GM12878 (cell line): Measurements from ENCODE around the gene MGLL. TPM values are rescaled to one million over a fixed set of nuclear protein-coding genes. Genes with fewer than 3 reads are reported as not detected.

Source experiments
- ATAC-seq: fragments of 200-7000 bp; cut with Tn5 transposase; 3 replicates; pipeline ENCODE4 v1.9.1; 2020; ENCODE audit warnings: mild to moderate bottlenecking, moderate library complexity
- BruUV-seq: library from RNA; stranded (reverse); fragments of 400-500 nt; replicated peaks from 2 replicates; lab custom pipeline; 2021; lab: Mats Ljungman, UMichigan
- CTCF ChIA-PET: fragments of 300-600 bp; sonication (Branson Sonifier 250); formaldehyde crosslinking; extraction: SDS; loops from one replicate; lab custom pipeline; 2021; ENCODE audit warnings: inconsistent platforms; lab: Yijun Ruan, JAX
- POLR2A ChIA-PET: fragments of 350-600 bp; formaldehyde crosslinking; extraction: SDS; loops from one replicate; lab custom pipeline; 2021; ENCODE audit warnings: inconsistent platforms; lab: Charles Lee
- RAD21 ChIA-PET: fragments of 300-600 bp; sonication (Branson Sonifier 250); formaldehyde crosslinking; loops from one replicate; lab custom pipeline; 2023; ENCODE audit warnings: antibody characterized with exemption; ENCODE audit not compliant: unreplicated experiment; lab: Charles Lee
- SMC1A ChIA-PET: fragments of 300-600 bp; sonication (Branson Sonifier 250); formaldehyde crosslinking; loops from one replicate; lab custom pipeline; 2023; ENCODE audit not compliant: unreplicated experiment, uncharacterized antibody; lab: Charles Lee
- DNase-seq: peaks from one replicate; pipeline ENCODE4 v3.0.0-alpha.2; 2011; ENCODE audit warnings: low read depth, low spot score
- FAIRE-seq: peaks from 3 replicates; lab custom pipeline; 2011; peaks lifted over from hg19 to GRCh38; lab: Jason Lieb, UNC
- H2AFZ ChIP-seq: 2 replicates; pipeline ENCODE4 v1.6.0; 2011; ENCODE audit warnings: low read depth, low read length, control low read depth; ENCODE audit not compliant: control insufficient read depth
- H3K27ac ChIP-seq: 2 replicates; pipeline ENCODE4 v1.5.1; 2011; ENCODE audit warnings: control low read depth; ENCODE audit not compliant: control insufficient read depth, insufficient read depth
- H3K27me3 ChIP-seq, 2 experiments: replicated peaks in 1 of 2; 2 replicates each; pipeline versions ENCODE4 v1.6.0 to v1.6.1; 2011; ENCODE audit warnings: low read length in 1 of 2; ENCODE audit not compliant: control insufficient read depth in 2 of 2, insufficient read depth in 2 of 2
- H3K36me3 ChIP-seq, 2 experiments: 2 replicates each; pipeline ENCODE4 v1.5.1; 2011; ENCODE audit warnings: low read length in 1 of 2; ENCODE audit not compliant: control insufficient read depth in 2 of 2, insufficient read depth in 2 of 2
- H3K4me1 ChIP-seq: 2 replicates; pipeline ENCODE4 v1.6.1; 2011; ENCODE audit warnings: mild to moderate bottlenecking, low read length, moderate library complexity, mixed read lengths; ENCODE audit not compliant: control insufficient read depth, insufficient read depth
- H3K4me2 ChIP-seq: 2 replicates; pipeline ENCODE4 v1.6.0; 2011; ENCODE audit warnings: control low read depth; ENCODE audit not compliant: control insufficient read depth, insufficient read depth
- H3K4me3 ChIP-seq: fragments of 200-600 bp; sonication (generic); 2 replicates; pipeline ENCODE4 v1.5.1; 2016
- H3K79me2 ChIP-seq: 2 replicates; pipeline ENCODE4 v1.6.0; 2011; ENCODE audit warnings: low read length; ENCODE audit not compliant: control insufficient read depth, insufficient read depth
- H3K9ac ChIP-seq: 2 replicates; pipeline ENCODE4 v1.8.0; 2011; ENCODE audit warnings: low read length, control low read depth, mixed read lengths; ENCODE audit not compliant: control insufficient read depth, insufficient read depth
- H3K9me3 ChIP-seq: replicated peaks from 3 replicates; pipeline ENCODE4 v1.5.1; 2011; ENCODE audit warnings: mild to moderate bottlenecking, low read length; ENCODE audit not compliant: control insufficient read depth, insufficient read depth
- H4K20me1 ChIP-seq: 2 replicates; pipeline ENCODE4 v1.6.0; 2011; ENCODE audit not compliant: control insufficient read depth, insufficient read depth
- SP1 ChIP-seq: IDR thresholded peaks from one replicate; pipeline ENCODE4 v1.6.1; 2011; ENCODE audit warnings: low read depth, low read length
- TAF1 ChIP-seq: IDR thresholded peaks from 2 replicates; pipeline ENCODE4 v1.6.1; 2011; ENCODE audit warnings: mild to moderate bottlenecking, low read depth, low read length, borderline replicate concordance
- TARDBP ChIP-seq: IDR thresholded peaks from 2 replicates; pipeline ENCODE4 v1.6.1; 2016; ENCODE audit warnings: borderline replicate concordance
- WRNIP1 ChIP-seq: IDR thresholded peaks from 2 replicates; pipeline ENCODE4 v1.6.1; 2011; ENCODE audit warnings: low read depth, low read length, improper control_type of control experiment, borderline replicate concordance
- WGBS: methylation state at CpG from one replicate; pipeline ENCODE4 v1.1.6; 2016; ENCODE audit warnings: low lambda C conversion rate; ENCODE audit not compliant: insufficient replicate concordance, insufficient coverage; ENCODE audit errors: missing lambda C conversion rate; 5-methylcytosine and 5-hydroxymethylcytosine counted together
- in situ Hi-C: fragments of 300-500 bp; cut with MboI; formaldehyde crosslinking; loops from 9 replicates; pipeline ENCODE4 v1.14.3; 2018; ENCODE audit warnings: mixed read lengths
- intact Hi-C: fragments of 100-400 bp; cut with micrococcal nuclease; formaldehyde crosslinking; loops from one replicate; pipeline ENCODE4 v1.14.2; 2022; ENCODE audit not compliant: unreplicated experiment
- polyA plus RNA-seq, 11 experiments: library from polyadenylated mRNA; depleted of rRNA in 4 of 11; unstranded in 6 of 11; stranded (reverse) in 5 of 11; fragments of >200 nt; fragmentation: Nextera tagmentation in 4 of 11; fragmentation: Illumina TruSeq in 1 of 11; extraction: Ambion mirVana in 4 of 11; extraction: Trizol in 1 of 11; gene quantifications; 1 replicate in 1 of 11; 2 replicates in 10 of 11; pipeline versions ENCODE4 v1.2.1 to v1.2.3, GENCODE V29; 2011 to 2016; ENCODE audit warnings: inconsistent platforms in 2 of 11, missing spikeins in 2 of 11, low read depth in 1 of 11
- total RNA-seq, 4 experiments: library from RNA; depleted of rRNA in 3 of 4; stranded (reverse); fragments of >200 nt in 3 of 4; fragmentation: Illumina TruSeq in 1 of 4; extraction: Trizol in 1 of 4; gene quantifications; 2 replicates each; pipeline versions ENCODE4 v1.2.1 to v1.2.3, GENCODE V29; 2013 to 2021
- TF ChIP-seq, protein P1 (sequence below): fragments of 450-650 bp; IDR thresholded peaks from 2 replicates; pipeline ENCODE4 v1.6.1; 2018; ENCODE audit warnings: borderline replicate concordance, mild to moderate bottlenecking; ENCODE audit not compliant: partially characterized antibody
- TF ChIP-seq, protein P2 (sequence below): fragments of 450-650 bp; IDR thresholded peaks from 2 replicates; pipeline ENCODE4 v1.6.1; 2017; ENCODE audit warnings: low read depth, mild to moderate bottlenecking, moderate library complexity

Gene MGLL
- total and polyA plus RNA-seq, 10 of the 15 experiments (the other 5 are each of a cell fraction or from before 2014, with no cell fraction given): 44.9 to 177 (median 72.9) TPM

DNA sequence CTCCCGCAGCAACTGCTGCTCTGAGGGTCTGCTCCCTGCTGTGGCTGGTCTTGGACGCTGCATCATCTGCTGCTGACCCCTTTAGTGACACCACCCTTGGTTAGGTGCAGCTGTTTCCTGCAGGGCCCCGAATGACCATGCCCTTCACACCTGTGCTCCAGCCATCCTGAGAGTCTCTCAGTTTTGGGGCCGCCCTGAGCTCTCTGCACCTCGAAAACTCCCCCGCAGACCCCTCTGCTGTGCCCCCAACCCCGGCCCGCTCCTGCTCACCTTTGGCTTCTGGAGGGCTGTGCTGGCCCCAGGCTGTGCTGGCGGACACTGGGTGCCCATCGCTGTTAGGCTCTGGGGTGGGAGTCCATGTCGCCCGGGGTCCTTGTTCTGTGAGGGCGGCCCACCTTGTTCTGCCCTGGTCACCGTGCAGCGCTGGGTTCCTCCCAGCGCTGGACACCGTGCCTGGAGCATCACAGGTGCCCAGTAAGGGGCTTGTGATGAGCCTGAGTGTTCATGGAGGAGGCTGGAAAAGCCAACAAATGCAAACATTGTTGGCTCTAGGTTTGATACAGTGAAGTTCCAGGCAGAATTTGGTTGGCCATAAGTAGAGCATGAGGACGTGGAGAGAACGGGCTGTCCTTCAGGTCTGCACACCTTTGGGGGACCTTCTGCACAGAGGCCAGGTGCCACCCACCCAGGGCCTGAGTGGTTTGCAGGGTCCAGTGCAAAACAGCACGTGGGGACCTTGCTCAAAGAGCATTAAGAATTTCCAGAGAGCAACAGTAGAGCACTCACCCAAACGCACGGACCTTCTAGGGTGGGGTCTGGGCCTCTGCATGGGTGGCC lies 137.2 kb downstream of the MGLL start:
- no peak for FAIRE-seq

DNA sequence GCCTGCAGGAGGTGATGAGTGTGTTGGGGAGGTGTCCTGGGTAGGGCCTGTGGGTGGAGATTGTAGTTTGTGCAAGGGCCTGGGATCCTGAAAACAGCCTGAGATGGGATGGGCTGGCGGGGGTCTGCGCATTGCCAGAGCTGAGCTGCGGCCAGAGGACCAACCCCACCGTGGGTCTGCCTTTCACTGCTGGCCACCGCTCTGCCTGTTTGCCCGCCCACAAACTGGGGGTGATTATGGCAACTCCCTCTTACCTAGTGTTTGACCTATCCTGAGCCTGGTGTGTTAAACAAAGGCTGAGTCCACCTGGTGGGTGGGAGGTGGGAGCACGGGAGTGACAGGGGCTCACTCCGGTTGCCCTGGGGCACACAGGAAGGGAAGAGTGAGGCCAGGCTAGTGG lies 139.8 kb downstream of the MGLL start:
- Histone ChIP-seq H3K4me2 (peak overlapping the region; percentile 28), H3K79me2 (no peaks in the 10 kb centered on the region), H3K36me3 (no peaks in the 10 kb centered on the region), H4K20me1 (no peaks in the 10 kb centered on the region), H2AFZ (no peak overlapping the region), H3K4me3 (no peak overlapping the region), H3K27ac (no peak overlapping the region), H3K9me3 (no peaks in the 10 kb centered on the region), H3K9ac (no peak overlapping the region), H3K27me3 (no peaks in the 10 kb centered on the region), H3K4me1 (peaks cover 34% of the 10 kb centered on the region)
- no peak for FAIRE-seq
- no peak for ATAC-seq
- ChIA-PET RAD21 (interaction anchor here (1.0 kb wide), 1 partner anchor 276 kb away, joined by 3 read pairs; no protein-coding TSS in a partner anchor), SMC1A (interaction anchor here (1.6 to 2.3 kb wide), 2 partner anchors 14 to 279 kb away, joined by 3 to 10 read pairs; no protein-coding TSS in a partner anchor), CTCF (interaction anchor here (0.8 to 1.3 kb wide), 4 partner anchors 14 to 287 kb away, joined by 3 read pairs; no protein-coding TSS in a partner anchor), POLR2A (interaction anchor here (1.4 kb wide), 1 partner anchor 12 kb away, joined by 3 read pairs; no protein-coding TSS in a partner anchor)
- BruUV-seq: no TSS peak
- TF ChIP-seq SP1 (no peak), TAF1 (no peak), WRNIP1 (no peak)
- TF ChIP-seq, protein P1, sequence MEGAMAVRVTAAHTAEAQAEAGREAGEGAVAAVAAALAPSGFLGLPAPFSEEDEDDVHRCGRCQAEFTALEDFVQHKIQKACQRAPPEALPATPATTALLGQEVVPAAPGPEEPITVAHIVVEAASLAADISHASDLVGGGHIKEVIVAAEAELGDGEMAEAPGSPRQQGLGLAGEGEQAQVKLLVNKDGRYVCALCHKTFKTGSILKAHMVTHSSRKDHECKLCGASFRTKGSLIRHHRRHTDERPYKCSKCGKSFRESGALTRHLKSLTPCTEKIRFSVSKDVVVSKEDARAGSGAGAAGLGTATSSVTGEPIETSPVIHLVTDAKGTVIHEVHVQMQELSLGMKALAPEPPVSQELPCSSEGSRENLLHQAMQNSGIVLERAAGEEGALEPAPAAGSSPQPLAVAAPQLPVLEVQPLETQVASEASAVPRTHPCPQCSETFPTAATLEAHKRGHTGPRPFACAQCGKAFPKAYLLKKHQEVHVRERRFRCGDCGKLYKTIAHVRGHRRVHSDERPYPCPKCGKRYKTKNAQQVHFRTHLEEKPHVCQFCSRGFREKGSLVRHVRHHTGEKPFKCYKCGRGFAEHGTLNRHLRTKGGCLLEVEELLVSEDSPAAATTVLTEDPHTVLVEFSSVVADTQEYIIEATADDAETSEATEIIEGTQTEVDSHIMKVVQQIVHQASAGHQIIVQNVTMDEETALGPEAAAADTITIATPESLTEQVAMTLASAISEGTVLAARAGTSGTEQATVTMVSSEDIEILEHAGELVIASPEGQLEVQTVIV: no peak
- TF ChIP-seq, protein P2, sequence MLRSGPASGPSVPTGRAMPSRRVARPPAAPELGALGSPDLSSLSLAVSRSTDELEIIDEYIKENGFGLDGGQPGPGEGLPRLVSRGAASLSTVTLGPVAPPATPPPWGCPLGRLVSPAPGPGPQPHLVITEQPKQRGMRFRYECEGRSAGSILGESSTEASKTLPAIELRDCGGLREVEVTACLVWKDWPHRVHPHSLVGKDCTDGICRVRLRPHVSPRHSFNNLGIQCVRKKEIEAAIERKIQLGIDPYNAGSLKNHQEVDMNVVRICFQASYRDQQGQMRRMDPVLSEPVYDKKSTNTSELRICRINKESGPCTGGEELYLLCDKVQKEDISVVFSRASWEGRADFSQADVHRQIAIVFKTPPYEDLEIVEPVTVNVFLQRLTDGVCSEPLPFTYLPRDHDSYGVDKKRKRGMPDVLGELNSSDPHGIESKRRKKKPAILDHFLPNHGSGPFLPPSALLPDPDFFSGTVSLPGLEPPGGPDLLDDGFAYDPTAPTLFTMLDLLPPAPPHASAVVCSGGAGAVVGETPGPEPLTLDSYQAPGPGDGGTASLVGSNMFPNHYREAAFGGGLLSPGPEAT: no peak
- intact Hi-C loops (no loop called here), in situ Hi-C loops (no loop called here)
- DNase-seq: no peak
- WGBS: 84% methylated on average over 8 of the region's 8 CpGs

More for the DNA sequence above, 137.2 kb downstream of the MGLL start:
- no peak overlapping the region for H3K4me3 ChIP-seq
- POLR2A ChIA-PET: no interaction called here
- WGBS: 45% methylated on average over 22 of the region's 22 CpGs
- H2AFZ ChIP-seq: no peak overlapping the region
- RAD21 ChIA-PET: interaction anchor here (1.2 kb wide), 1 partner anchor 151 kb away, joined by 3 read pairs; no protein-coding TSS in a partner anchor
- no peaks in the 10 kb centered on the region for H3K9me3 ChIP-seq
- DNase-seq: no peak
- CTCF ChIA-PET: interaction anchor here (1.2 kb wide), 1 partner anchor 11 kb away, joined by 5 read pairs; no protein-coding TSS in a partner anchor
- H3K4me2 ChIP-seq: no peak overlapping the region
- no peak overlapping the region for H3K27ac ChIP-seq
- in situ Hi-C loops (no loop called here), intact Hi-C loops (no loop called here)
- H3K27me3 ChIP-seq: no peaks in the 10 kb centered on the region
- peaks cover 0 to under 1% of the 10 kb centered on the region in 2 experiments; a peak in 3 of 4 replicates for H3K36me3 ChIP-seq
- peak; percentile 55 for ATAC-seq
- no peaks in the 10 kb centered on the region for H3K79me2 ChIP-seq
- SMC1A ChIA-PET: no interaction called here
- H3K4me1 ChIP-seq: peaks cover 27% of the 10 kb centered on the region
- no peak for TF ChIP-seq TARDBP
- H4K20me1 ChIP-seq: no peaks in the 10 kb centered on the region
- BruUV-seq: no TSS peak
- H3K9ac ChIP-seq: no peak overlapping the region
